Stimulated activated CD4-positive, alpha-beta T cell treated with anti-CD3 and anti-CD28 coated beads, Interleukin-15, amount 100 ng/mL, for 1 hour (primary cell): ENCODE results near the gene AKT1S1.

Experiments used
- DNase-seq, 2 donors: peaks; one replicate each; pipeline ENCODE4 v3.0.0-alpha.2; 2020; ENCODE audit warnings: low read depth in 1 of 2, low spot score in 1 of 2

AKT1S1 gene

DNA sequence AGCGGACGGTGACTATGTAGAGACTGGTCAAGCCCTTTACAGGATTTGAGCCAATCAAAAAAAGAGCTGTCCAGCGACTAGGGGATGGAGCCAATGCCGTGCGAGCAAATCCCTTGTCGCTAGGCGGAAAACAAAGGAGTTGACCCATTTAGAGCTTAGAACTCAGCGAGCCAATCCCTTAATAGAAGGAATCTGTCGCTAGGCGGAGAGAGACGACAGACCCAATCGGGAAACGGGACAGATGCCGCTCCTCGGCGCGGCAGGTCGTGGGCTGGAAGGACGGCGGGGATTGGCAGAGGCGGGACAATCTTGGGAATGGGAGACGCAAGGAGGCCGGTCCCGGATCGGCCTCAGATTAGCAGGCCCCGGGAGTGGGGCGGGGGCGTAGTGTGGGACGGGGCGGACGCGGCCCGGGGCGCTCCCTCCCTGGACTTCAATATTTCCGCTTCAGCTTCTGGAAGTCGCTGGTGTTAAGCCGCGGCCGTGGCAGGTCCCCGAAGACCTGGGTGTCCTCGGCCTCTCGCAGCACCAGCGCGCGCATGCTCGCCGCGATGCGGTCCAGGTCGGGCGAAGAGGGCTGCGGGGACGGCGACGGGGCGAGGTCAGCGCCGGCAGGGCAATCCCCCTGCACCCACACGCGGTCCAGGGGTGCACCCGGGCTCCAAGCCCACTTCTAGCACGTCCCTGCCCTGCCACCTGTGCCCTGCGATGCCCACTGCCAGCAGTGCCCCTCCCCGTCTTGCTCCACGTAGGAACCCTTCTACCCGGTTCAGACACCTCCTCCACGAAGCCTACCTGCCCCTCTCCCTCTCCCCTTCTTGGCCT is 7.5 kb downstream of the AKT1S1 start:
- peak; percentile 71 to 79 for DNase-seq

DNA sequence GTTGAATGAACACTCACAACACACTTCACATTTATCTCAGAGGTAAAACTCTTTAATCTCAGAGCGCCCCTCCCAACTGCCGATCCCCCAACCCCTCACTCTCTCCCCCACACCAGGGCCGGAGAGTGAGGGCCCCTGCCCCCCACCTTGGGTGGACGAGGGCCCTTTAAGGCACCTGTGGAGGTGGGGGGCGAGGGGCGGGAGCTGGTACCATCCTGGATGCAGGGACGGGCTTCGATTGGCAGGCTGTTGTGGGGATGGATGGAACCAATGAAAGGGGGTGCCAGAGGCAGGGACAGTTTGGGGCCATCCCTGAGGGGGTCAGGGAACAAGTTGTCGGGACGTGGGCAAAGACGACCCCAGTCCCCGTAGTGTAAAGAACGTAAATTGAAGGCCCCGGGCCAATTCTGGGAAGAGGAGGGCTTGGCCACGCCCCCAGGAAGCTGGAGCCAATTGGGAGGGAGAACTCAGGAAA is 8.1 kb downstream of the AKT1S1 start:
- no peak for DNase-seq

DNA sequence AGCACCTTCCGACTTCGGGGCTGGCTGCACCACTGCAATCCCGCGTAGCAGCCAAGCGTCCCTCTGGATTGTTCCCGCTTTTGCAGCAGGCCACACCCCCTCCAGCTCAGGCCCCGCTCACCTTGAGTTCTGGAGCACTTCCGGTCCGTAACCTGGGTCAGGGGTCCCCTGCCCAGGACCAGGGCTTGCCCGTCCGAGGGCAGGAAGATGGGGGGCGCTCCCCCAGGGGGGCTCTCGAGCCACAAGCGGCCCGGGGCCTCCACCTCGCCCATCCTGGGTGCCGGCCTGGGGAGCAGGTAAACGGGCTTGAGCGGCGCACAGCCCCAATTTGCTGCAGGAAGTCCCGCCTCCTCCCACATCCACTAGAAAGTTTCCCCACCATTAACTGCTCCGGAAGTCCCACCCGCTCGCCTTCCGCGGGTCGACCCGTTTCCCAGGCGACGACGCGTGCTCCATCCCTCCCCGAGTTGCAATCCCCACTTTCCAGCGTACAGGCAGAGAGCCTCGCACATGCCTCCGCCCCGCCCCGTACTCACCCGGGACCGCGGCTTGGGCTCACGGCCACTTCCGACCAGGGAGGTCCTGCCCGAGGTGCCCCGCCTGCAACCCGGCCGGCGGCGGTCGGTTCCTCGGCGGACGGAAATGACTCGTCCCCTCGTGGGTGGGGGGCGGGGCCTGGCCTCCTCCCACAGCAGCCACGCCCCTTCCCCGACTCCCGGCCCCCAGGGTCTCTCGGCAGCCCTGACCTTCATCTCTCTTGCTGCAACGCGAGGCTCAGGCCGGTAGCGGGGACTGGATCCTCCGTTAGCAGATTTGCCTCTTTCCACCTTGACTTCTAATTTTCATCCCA is 10.0 kb downstream of the AKT1S1 start, which contains the start of gene PNKP:
TSS of gene PNKP (minus strand) at position 644 of the 850 bp plus-strand sequence. CDS start at position 272, 372 bp downstream.
- DNase-seq: peak; percentile 67 to 90

DNA sequence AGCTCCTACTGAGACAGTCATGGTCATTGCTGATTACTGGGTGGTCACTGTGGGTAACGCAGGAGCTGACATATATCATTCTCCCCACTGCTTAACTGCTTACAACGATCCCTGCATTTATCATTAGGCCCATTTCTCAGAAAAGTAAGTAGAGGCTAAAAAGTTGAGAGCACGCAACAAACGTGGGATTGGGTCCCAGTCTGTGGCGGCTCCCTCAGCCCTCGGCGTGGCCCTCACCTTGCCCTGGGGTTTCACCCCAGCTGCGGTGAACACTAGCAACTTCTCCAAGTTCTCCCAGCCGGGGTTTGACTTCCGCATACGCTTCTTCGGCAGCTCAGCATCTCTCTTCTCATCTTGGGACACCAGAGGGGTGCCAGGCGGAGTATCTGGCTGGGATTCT is 12.3 kb downstream of the AKT1S1 start:
- no peak for DNase-seq

DNA sequence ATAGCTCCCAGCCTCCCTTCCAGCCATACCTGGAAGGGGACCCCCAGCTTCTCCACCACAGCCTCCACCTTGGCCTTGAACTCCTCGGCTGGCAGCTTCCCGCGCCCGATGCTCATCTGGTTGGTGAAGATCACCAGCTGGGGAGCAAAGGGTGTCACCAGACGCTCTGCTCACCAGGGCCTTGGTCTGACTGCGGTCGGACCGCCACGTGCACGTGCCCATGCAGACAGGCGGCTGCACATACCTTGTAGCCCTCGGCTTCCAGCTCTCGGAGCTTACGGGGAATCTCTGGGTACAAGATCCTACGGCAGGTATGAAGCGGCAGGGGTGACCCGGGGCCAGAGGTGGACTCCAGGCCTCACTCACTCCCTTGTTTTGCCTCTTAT is 13.2 kb downstream of the AKT1S1 start:
- no peak for DNase-seq

DNA sequence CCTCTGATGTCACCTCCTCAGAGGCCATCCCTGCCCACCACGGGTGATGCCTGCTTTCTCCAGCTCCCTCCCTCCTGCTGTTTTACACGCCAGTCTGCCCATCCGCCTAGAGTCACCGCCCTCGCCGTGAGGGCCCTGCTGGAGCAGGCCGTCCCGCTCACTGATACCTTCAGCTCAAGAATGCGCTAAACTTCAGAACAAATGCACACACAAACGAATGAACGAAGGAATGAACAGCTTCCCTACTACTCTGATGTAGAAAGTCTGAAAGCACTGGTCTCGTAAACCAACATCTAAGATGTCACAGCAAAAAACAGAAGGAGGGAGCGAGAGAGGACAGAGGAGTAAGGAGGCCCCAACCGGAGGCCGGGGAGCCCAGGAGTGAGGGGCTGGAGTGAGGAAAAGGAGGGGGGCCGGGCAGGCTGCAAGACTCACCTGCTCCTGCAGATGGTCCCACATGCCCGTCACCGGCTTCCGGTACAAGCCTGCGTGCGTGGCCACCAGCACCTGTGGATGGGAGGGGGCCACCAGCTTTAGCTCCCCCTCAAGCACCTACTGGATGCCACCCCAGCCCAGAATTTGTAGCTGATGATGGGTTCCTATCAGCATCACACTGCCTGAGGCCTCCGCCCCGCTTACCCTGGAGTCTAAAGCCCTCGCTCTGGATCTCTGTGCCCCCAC is 13.8 kb downstream of the AKT1S1 start:
- DNase-seq: no peak

DNA sequence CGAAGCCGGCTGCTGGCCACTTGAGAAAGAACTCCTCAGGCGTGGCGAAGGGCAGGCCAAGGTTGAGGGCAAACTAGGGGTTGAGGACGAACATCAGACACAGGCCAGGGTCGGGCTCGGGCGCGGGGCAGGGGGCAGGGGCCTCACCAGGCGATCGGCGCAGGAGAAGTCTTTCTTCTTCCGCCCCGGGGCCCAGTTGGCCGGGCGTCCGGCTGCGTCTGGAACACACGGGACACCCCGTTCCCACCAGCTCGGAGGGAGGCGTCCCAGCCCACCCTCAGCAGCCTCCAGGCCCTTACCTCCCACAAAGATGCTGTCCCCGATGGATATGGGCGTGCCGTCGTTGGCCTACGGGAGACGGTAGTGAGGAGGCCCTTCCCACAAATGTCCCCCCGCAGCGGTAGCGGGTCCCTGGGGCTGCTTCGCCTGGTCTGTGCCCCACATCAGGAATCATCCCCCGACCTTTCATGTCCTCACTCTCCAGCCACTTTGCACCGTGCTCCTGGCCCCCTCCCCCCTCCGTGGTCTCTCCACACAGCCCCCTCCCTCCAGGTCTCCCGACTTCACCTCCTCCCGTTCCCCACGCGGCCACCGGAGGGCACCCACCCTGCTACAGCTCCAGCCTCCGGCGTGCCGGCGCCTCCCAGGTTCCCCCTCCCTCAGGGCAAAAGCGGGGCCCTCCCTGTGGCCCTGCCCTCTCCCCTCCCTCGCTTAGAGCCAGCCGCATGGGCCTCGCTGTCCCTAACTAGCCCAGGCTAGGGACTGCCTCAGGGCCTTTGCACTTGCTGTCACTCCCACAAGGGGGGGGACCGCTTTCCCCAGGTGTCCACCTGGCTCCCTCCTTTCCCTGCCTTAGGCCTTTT is 14.5 kb downstream of the AKT1S1 start:
- no peak for DNase-seq

DNA sequence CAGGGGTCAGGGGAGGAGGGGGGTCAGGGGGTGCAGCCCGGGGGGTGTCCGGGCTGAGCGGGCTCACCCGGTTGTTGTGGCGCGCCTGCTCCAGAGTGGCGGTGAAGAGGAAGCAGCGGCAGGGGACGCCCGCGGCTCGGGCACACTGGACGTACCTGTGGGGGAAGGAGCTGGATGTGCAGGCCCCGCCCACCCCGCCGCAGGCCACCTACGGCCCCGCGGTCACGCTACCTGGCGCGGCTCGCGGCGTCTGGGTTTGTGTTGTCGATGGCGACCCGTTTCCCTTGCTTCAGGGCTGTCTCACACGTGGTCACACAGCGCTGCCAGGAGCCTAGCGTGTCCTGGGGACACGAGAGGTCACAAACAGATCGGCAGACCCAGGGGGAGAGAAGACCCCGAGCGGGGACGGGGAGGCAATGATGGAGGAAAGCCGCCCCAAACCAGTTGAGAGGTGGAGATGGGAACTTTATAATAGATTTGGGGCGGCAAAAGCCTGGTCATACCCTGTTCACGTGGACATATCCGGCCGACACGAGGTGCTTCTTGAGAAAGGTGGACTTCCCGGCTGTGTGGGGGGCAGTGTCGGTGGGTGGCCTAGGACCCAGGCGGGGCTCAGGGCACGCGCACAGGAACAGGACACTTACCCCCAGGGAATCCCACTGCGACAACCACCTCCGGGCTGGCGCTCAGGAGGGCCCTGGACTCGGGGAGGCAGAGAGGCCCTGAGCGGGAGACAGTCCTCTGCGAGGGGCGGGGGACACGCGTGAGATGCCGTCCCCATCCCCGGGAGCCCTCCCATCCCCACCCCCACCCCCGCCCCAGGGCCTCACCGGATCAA is 15.4 kb downstream of the AKT1S1 start:
- DNase-seq: no peak

DNA sequence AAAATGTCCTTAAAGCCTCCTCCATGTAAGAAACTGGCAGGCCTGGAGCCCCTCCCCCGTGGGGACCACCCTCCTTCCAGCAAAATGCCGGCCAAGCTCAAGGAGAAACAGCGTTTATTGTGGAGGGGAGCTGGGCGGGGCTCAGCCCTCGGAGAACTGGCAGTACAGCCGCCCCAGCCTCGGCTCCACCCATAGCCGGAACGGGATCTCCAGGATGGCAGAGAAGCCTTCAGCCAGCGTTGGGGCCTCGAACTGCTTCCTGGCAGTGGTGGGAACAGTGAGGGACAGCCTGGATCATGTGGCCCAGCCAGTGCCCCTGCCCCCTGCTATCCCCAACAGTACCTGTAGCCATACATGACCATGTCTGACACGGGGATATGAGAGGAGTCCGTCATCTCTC is 16.0 kb downstream of the AKT1S1 start:
- no peak for DNase-seq

DNA sequence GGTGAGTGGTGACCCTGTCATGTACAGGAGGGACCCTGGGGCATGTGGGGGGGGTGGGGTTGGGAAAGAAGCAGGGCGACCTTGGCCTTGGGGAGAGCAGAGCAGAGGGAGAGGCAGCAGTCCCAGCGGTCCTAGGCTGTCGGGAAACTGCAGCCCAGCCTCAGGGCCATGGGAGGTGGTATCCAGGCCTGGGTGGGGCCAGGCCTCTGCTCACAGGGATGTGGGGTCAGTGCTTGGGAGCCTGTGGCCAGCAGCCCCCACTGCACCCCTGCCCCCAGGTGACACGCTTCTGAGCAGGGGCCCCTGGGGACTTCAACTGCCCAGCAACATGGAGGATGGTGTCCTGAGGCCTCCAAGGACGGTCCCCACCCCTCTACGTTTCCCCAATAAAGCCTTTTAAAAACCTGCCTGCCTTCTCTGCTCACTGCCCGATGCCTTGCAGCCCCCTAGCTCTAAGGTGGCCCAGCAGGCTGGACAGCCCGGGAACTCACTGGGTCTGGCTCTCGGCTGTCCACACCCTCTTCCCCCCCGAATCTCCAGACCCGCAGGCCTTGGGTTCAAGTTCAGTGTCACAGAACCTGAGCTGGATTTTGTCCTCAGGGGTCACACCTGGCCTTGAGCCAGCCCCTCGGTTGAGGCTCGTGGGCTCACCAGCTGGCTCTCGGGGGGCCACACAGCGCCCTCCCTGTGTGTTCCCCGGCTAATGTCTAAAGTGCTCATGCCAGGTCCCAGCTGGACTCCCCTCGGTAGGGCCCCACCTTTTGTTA is 16.6 kb downstream of the AKT1S1 start:
- DNase-seq: no peak

DNA sequence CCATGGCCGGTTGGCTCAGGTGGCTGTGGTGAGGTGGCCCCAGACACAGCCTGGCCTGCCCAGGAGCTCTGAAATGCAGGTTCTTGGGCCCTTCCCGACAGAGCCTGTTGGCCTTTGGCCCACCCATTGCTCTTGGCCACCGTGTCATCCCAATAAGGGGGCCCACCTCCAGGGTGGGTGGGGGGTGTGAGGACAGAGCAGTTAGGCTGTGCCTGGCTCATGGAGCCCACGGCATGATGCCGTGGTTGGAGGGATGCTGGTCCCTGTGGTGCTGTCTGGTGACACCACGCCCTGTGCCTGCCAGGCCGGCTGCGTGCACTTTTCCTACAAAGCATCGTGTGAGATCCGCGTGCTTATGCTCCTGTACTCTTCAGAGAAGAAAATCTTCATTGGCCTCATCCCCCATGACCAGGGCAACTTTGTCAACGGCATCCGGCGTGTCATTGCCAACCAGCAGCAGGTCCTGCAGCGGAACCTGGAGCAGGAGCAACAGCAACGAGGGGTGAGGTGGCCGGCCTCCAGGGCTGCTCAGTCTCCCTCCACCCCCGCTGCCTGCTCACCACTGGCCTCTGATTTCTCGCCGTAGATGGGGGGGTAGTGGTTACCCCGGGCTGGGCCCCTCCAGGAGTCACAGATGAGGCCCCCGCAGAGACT is 17.3 kb downstream of the AKT1S1 start:
- DNase-seq: no peak

DNA sequence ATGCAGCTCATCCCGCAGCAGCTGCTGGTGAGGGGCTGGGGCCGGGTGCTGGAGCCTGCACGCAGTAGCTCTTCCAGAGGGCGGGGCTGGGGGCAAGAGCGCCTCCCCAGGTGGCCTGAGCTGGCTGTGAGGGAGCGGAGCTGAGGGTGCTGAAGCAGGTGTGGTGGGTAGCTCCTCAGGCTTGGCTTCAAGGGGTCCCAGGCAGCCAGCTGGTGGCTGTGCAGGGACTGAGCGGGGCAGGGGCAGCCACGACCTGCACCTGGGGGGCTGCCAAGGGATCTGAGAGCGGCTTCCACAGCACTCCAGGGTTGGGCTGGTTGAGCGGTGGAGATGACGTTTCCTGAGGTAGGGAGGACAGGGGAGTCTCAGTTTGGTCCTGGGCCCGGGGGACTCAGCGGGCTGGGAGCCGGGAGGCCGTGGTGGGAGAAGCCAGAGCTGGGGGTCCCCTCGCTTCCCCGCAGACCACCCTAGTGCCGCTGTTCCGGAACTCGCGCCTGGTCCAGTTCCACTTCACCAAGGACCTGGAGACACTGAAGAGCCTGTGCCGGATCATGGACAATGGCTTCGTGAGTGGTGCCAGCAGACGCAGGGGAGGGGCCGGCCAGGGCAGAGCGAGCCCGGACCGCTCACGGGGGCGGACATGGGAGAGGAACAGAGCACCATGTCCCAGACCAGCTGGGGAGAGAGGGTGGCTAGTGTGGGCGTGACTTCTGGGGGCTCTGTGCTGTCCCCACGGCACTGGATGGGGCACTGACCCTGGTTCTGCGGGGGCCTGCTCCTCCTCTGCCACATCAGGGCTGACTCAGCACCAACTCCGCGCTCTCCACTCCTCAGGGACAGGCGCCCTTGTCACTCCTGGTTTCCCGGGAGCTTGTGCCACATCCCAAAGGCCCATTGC is 18.8 kb downstream of the AKT1S1 start:
- DNase-seq: no peak

DNA sequence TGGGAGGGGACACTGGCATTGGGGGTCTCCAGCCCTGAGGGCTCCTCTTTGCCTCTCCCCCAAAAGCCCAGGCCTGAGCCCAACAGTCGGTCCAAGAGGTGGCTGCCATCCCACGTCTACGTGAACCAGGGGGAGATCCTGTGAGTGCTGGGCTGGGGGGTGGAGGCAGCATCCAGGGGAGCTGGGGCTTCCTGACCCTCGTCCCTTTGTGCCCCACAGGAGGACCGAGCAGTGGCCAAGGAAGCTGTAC is 19.4 kb downstream of the AKT1S1 start:
- no peak for DNase-seq

DNA sequence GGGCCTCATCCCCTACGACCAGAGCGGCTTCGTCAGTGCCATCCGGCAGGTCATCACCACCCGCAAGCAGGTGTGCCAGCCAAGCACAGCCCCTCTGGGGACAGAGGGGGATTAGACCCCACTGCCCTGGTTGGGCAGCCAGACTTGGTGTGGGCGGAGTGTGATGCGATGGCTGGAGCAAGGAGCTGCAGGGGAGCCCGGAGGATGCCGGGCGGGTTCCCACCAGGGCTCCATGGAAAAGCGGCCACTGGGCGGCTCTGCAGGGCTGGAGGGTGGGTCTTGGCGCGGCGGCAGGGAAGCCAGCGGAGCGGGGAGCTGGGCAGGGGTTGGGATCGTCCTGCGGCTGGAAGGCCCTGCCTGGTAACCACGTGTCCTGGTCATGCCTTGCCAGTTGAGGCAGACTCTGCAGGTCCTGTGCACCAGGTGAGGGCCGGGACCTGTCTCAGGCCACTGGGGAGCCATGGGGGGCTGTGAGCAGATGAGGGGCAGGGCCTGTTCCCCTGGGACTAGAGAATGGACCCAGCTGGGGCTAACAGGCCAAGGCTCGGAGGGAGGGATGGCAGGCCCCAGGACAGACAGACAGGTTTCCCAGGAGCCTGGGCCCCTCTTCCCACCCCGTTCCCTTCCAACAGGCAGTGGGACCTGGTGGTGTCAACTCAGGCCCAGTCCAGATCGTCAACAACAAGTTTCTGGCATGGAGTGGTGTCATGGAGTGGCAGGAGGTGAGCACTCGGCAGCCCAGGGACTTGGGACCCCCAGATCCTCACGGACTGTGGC is 19.9 kb downstream of the AKT1S1 start:
- DNase-seq: no peak

DNA sequence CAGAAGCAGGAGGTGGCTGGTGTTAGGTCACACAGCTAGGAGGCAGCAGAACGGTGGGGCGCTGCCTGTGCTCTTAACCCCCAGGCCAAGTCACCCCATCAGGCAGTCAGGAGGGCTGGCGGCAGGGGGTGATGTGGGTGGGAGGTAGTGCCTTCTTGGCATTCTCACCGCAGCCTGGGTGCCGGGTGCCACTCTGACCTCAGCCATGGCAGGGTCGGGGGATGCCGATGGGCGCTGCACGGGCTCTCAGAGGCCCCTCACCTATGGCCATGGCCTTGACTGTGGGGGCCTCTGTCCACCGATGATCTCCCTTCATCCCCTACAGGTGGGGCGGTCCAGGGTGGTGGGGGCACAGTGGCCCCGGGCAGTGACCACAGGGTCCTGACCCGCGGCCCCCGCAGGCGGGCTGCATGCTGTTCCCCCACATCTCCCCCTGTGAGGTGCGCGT is 20.6 kb downstream of the AKT1S1 start:
- DNase-seq: no peak

DNA sequence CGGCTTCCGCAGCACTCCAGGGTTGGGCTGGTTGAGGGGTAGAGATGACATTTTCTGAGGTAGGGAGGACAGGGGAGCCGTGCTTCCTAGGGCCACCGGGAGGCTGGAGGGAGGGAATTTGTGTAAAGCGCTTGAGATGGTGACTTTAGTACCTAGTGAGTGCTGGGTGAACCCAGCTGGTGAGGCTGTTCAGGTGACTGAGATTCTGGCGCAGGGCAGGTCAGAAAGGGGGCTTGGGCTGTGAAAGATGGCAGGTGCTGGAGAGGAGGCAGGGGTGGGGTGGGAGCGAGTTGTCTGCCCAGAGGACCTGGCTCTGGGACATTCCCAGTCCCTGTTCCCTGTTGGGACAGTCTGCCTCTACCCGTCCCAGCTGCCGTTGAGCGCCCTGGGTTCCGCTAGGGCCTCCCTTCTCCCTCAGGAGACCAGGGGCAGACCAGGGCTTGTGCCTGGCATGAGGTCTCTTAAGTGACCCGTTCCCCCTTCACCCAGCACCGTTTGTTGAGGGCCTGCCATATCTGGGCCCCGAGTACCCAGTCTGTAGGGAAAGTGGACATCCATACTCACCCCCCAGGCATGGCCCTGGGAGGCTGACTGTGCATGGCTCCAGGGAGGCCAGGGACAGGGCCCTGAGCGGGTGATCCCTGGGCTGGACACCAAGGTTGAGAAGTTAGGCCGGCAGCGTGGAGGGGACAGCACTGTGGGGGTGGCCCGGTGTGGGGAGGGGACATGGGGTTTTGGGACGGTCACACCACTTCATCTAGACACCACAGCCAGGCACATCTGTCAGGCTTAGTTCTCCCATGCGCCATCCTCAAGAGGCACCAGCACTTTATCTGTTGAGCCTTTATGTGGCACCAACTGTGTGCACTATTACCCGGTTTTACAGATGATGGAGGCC is 21.2 kb downstream of the AKT1S1 start:
- DNase-seq: no peak
